Mammary epithelial cell (primary cell): ENCODE results near the gene CAMK2B.

ENCODE experiments used
- CTCF ChIP-seq, 2 donors: IDR thresholded peaks in 1 of 2; conservative IDR thresholded peaks in 1 of 2; 2 replicates each; pipeline ENCODE4 v1.5.1; 2011 to 2012; ENCODE audit warnings: inconsistent platforms in 2 of 2, low read length in 2 of 2, mild to moderate bottlenecking in 2 of 2, control low read depth in 1 of 2, low read depth in 1 of 2; ENCODE audit not compliant: insufficient read depth in 1 of 2; ENCODE audit errors: extremely low read depth in 1 of 2
- EZH2 ChIP-seq: IDR thresholded peaks from 2 replicates; pipeline ENCODE4 v1.6.1; 2012; ENCODE audit warnings: low read length, inconsistent platforms, borderline replicate concordance

GRCh38 chr7:44186736-44187135, 138.7 kb downstream of the CAMK2B start:
- TF ChIP-seq CTCF (conservative IDR thresholded peaks at IDR 0.05 in 1 of 2, IDR thresholded peaks at IDR 0.05 in 1 of 2; ENCODE audit: extremely low read depth in 1 of 2, insufficient read depth in 1 of 2, low read depth in 1 of 2, low read length in 2 of 2) = no peak
- TF ChIP-seq EZH2 = no peak
